IMR-90 (cell line): Measurements from ENCODE around the gene GPR158. TPM values are rescaled to one million over a fixed set of nuclear protein-coding genes. Genes with fewer than 3 reads are reported as not detected.

Source experiments
- ATAC-seq: fragments of 200-7000 bp; cut with Tn5 transposase; 2 replicates; pipeline ENCODE4 v1.9.1; 2020; ENCODE audit warnings: low read depth, mild to moderate bottlenecking, moderate library complexity
- BruUV-seq: library from RNA; stranded (reverse); fragments of 400-500 nt; replicated peaks from 2 replicates; lab custom pipeline; 2021; lab: Mats Ljungman, UMichigan
- CTCF ChIA-PET: fragments of 300-600 bp; formaldehyde crosslinking; extraction: SDS; loops from one replicate; lab custom pipeline; 2021; ENCODE audit warnings: antibody characterized with exemption; lab: Yijun Ruan, JAX
- POLR2A ChIA-PET: fragments of 300-600 bp; sonication (Branson Sonifier 250); formaldehyde crosslinking; loops from one replicate; lab custom pipeline; 2022; ENCODE audit warnings: antibody characterized with exemption; ENCODE audit not compliant: unreplicated experiment; lab: Charles Lee
- DNase-seq: peaks from one replicate; pipeline ENCODE4 v3.0.0; 2013
- H2AFZ ChIP-seq: replicated peaks from 2 replicates; pipeline ENCODE3; 2013; ENCODE audit warnings: low read length, mild to moderate bottlenecking; ENCODE audit not compliant: poor library complexity
- H2AK5ac ChIP-seq: 2 replicates; pipeline ENCODE4 v1.6.1; 2013; ENCODE audit warnings: low read depth, low read length, inconsistent platforms
- H2AK9ac ChIP-seq: replicated peaks from 2 replicates; pipeline ENCODE3; 2013; ENCODE audit warnings: mild to moderate bottlenecking, low read depth, low read length, moderate library complexity; ENCODE audit not compliant: poor library complexity
- H2BK120ac ChIP-seq: 2 replicates; pipeline ENCODE4 v1.6.1; 2013; ENCODE audit warnings: low read depth, low read length, inconsistent platforms
- H2BK15ac ChIP-seq: 3 replicates; pipeline ENCODE4 v1.6.1; 2013; ENCODE audit warnings: low read depth, low read length, inconsistent platforms
- H2BK20ac ChIP-seq: 2 replicates; pipeline ENCODE4 v1.6.1; 2013; ENCODE audit warnings: low read depth, mild to moderate bottlenecking, inconsistent platforms, low read length, moderate library complexity
- H2BK5ac ChIP-seq: 2 replicates; pipeline ENCODE4 v1.6.1; 2013; ENCODE audit warnings: mild to moderate bottlenecking, low read depth, low read length, inconsistent platforms; ENCODE audit not compliant: poor library complexity, severe bottlenecking
- H3K14ac ChIP-seq: replicated peaks from 2 replicates; pipeline ENCODE4 v1.6.1; 2013; ENCODE audit warnings: low read depth, low read length, inconsistent platforms
- H3K18ac ChIP-seq: 2 replicates; pipeline ENCODE4 v1.6.1; 2013; ENCODE audit warnings: low read depth, low read length, control low read depth
- H3K23ac ChIP-seq: 2 replicates; pipeline ENCODE4 v1.6.1; 2013; ENCODE audit warnings: low read depth, low read length, inconsistent platforms
- H3K27ac ChIP-seq: 2 replicates; pipeline ENCODE4 v1.5.1; 2013; ENCODE audit warnings: mild to moderate bottlenecking, control low read depth, low read length; ENCODE audit not compliant: insufficient read depth
- H3K27me3 ChIP-seq: 2 replicates; pipeline ENCODE4 v1.6.1; 2013; ENCODE audit warnings: low read length; ENCODE audit not compliant: control insufficient read depth, insufficient read depth
- H3K36me3 ChIP-seq: 2 replicates; pipeline ENCODE4 v1.6.1; 2013; ENCODE audit warnings: low read length, mixed read lengths; ENCODE audit not compliant: control insufficient read depth, insufficient read depth
- H3K4ac ChIP-seq: 2 replicates; pipeline ENCODE4 v1.6.1; 2013; ENCODE audit warnings: low read depth, low read length, inconsistent platforms
- H3K4me1 ChIP-seq: 2 replicates; pipeline ENCODE4 v1.6.1; 2013; ENCODE audit warnings: low read length, mixed read lengths; ENCODE audit not compliant: control insufficient read depth, insufficient read depth
- H3K4me2 ChIP-seq: 2 replicates; pipeline ENCODE4 v1.6.1; 2013; ENCODE audit warnings: low read depth, mild to moderate bottlenecking, control low read depth, low read length, moderate library complexity
- H3K4me3 ChIP-seq: 2 replicates; pipeline ENCODE4 v1.5.1; 2013; ENCODE audit warnings: low read depth, mild to moderate bottlenecking, control low read depth, low read length, moderate library complexity; ENCODE audit not compliant: insufficient read depth
- H3K56ac ChIP-seq: 2 replicates; pipeline ENCODE4 v1.6.1; 2013; ENCODE audit warnings: low read length, inconsistent platforms; ENCODE audit not compliant: insufficient read depth; ENCODE audit errors: extremely low read depth
- H3K79me1 ChIP-seq, 2 experiments: 2 replicates each; pipeline ENCODE4 v1.6.1; 2013; ENCODE audit warnings: low read length in 2 of 2, inconsistent platforms in 1 of 2, low read depth in 1 of 2
- H3K9ac ChIP-seq: 2 replicates; pipeline ENCODE4 v1.6.1; 2013; ENCODE audit warnings: low read depth, low read length, control low read depth
- H3K9me1 ChIP-seq: 2 replicates; pipeline ENCODE4 v1.6.1; 2013; ENCODE audit warnings: low read length, inconsistent platforms; ENCODE audit not compliant: insufficient read depth
- H3K9me3 ChIP-seq: 2 replicates; pipeline ENCODE4 v1.6.1; 2013; ENCODE audit warnings: low read length; ENCODE audit not compliant: control insufficient read depth, insufficient read depth
- H4K20me1 ChIP-seq: 2 replicates; pipeline ENCODE4 v1.6.1; 2013; ENCODE audit warnings: low read length, inconsistent platforms; ENCODE audit not compliant: insufficient read depth
- H4K5ac ChIP-seq: 2 replicates; pipeline ENCODE4 v1.6.1; 2013; ENCODE audit warnings: mild to moderate bottlenecking, low read depth, low read length, control low read depth
- H4K8ac ChIP-seq, 2 experiments: 2 replicates each; pipeline ENCODE4 v1.6.1; 2013; ENCODE audit warnings: low read depth in 2 of 2, low read length in 2 of 2, control low read depth in 1 of 2, inconsistent platforms in 1 of 2
- H4K91ac ChIP-seq: 2 replicates; pipeline ENCODE4 v1.6.1; 2013; ENCODE audit warnings: low read depth, low read length, inconsistent platforms; ENCODE audit not compliant: insufficient read depth
- MAFK ChIP-seq: IDR thresholded peaks from 2 replicates; pipeline ENCODE4 v1.6.1; 2012; ENCODE audit warnings: low read depth, low read length, improper control_type of control experiment
- MAZ ChIP-seq: IDR thresholded peaks from 2 replicates; pipeline ENCODE4 v1.6.1; 2012; ENCODE audit warnings: low read depth, mild to moderate bottlenecking, low read length, improper control_type of control experiment, moderate library complexity, borderline replicate concordance
- RFX5 ChIP-seq: IDR thresholded peaks from 2 replicates; pipeline ENCODE4 v1.8.0; 2012; ENCODE audit warnings: low read depth, mild to moderate bottlenecking, low read length, moderate library complexity
- WGBS, 2 experiments: methylation state at CpG; one replicate each; pipeline versions ENCODE4 v1.1.5 to v1.1.7; 2013; ENCODE audit warnings: missing lambda C conversion rate in 2 of 2; ENCODE audit not compliant: insufficient read length in 1 of 2; ENCODE audit errors: extremely low coverage in 2 of 2; 5-methylcytosine and 5-hydroxymethylcytosine counted together
- dilution Hi-C: fragments of 300-500 bp; cut with HindIII; formaldehyde crosslinking; loops from one replicate; pipeline ENCODE4 v1.14.3; 2018; ENCODE audit warnings: low sequenced_read_pairs; ENCODE audit not compliant: unreplicated experiment
- in situ Hi-C: fragments of 300-500 bp; cut with MboI; formaldehyde crosslinking; loops from 3 replicates; pipeline ENCODE4 v1.14.3; 2019; ENCODE audit warnings: low sequenced_read_pairs, inconsistent platforms, mixed read lengths
- intact Hi-C: fragments of 100-400 bp; cut with micrococcal nuclease; formaldehyde crosslinking; loops from 2 replicates; pipeline ENCODE4 v1.10.0; 2022
- polyA plus RNA-seq, 3 experiments: library from polyadenylated mRNA; depleted of rRNA; stranded (reverse); fragments of >200 nt; gene quantifications; 2 replicates each; pipeline ENCODE4 v1.2.3, GENCODE V29; 2012; ENCODE audit warnings: low replicate concordance in 1 of 3
- total RNA-seq: library from RNA; depleted of rRNA; stranded (reverse); fragments of >200 nt; gene quantifications from 2 replicates; pipeline ENCODE4 v1.2.3, GENCODE V29; 2012

GPR158 gene
- total and polyA plus RNA-seq, 2 of the 4 experiments (the other 2 are of a cell fraction) = not detected

DNA sequence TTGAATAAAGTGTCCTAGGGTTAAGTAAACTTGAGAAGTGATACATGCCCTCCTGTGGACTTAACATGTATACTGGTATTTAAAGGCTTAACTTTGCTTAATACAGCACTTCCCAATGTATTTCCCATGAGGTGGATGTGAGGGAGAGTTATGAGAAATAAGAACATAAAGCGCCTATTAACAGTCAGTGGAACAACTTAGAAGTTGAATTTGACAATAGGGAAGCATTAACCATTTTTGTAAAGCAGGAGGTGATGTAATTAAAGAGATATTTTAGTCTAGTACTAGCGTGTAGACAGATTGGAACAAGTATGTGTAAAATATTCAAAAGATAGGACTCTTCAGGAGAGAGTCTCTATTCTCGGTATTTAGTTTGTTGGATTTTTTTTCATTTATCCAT lies 322.4 kb downstream of the GPR158 start:
- Histone ChIP-seq H2BK120ac (no peak overlapping the region), H4K20me1 (no peaks in the 10 kb centered on the region), H3K18ac (no peak overlapping the region), H3K56ac (no peak overlapping the region), H3K4ac (no peak overlapping the region), H2BK5ac (no peak overlapping the region), H2BK20ac (no peak overlapping the region), H3K9me1 (no peaks in the 10 kb centered on the region), H3K23ac (no peak overlapping the region), H2AFZ (no peak overlapping the region), H3K79me1 (no peaks in the 10 kb centered on the region), H3K9ac (no peak overlapping the region), H4K8ac (no peak overlapping the region), H2BK15ac (no peak overlapping the region), H3K4me2 (no peak overlapping the region), H2AK5ac (no peak overlapping the region), H3K36me3 (no peaks in the 10 kb centered on the region), H3K4me1 (no peaks in the 10 kb centered on the region), H3K27me3 (no peaks in the 10 kb centered on the region), H4K5ac (no peak overlapping the region), H3K9me3 (peaks cover 13% of the 10 kb centered on the region), H4K91ac (no peak overlapping the region), H3K14ac (no peak overlapping the region), H3K4me3 (no peak overlapping the region), H3K27ac (no peak overlapping the region), H2AK9ac (no peak overlapping the region)
- POLR2A ChIA-PET = no interaction called here
- ATAC-seq (no peak), DNase-seq (no peak)
- dilution Hi-C loops = no loop called here
- CTCF ChIA-PET = no interaction called here
- WGBS, 2 experiments = no CpG with 5 or more reads among the region's 3 CpGs
- in situ Hi-C loops = no loop called here
- no TSS peak for BruUV-seq
- TF ChIP-seq MAZ (no peak), RFX5 (no peak), MAFK (no peak)
- intact Hi-C loops = no loop called here
